HG03103 (cell line): ENCODE results near the gene KLF15.

Experiments
- ATAC-seq: cut with Tn5 transposase; IDR thresholded peaks from one replicate; pipeline ENCODE4 v1.9.1; 2021; ENCODE audit warnings: low read depth; ENCODE audit not compliant: unreplicated experiment

Gene KLF15

GRCh38 chr3:126389794-126390146 is 32.6 kb upstream of the KLF15 start:
- ATAC-seq, result no peak

GRCh38 chr3:126389112-126389793 is 32.0 kb upstream of the KLF15 start:
- peak; percentile 83 for ATAC-seq

GRCh38 chr3:126381966-126382365 is 24.8 kb upstream of the KLF15 start:
- no peak for ATAC-seq

- no peak for ATAC-seq
Observed at GRCh38 chr3:126380011-126380768, 23.0 kb upstream of the KLF15 start.

GRCh38 chr3:126378341-126378751 is 21.1 kb upstream of the KLF15 start:
- ATAC-seq, result no peak

GRCh38 chr3:126377211-126377610 is 20.0 kb upstream of the KLF15 start:
- ATAC-seq, result no peak

GRCh38 chr3:126376444-126376843 is 19.2 kb upstream of the KLF15 start:
- no peak for ATAC-seq

GRCh38 chr3:126375835-126376331 is 18.7 kb upstream of the KLF15 start:
- ATAC-seq, result no peak

- ATAC-seq, result no peak
Observed at GRCh38 chr3:126373682-126374601, 16.7 kb upstream of the KLF15 start.

GRCh38 chr3:126373146-126373613 is 16.0 kb upstream of the KLF15 start:
- ATAC-seq, result no peak

GRCh38 chr3:126372413-126373145 is 15.4 kb upstream of the KLF15 start:
- ATAC-seq, result no peak

- no peak for ATAC-seq
Observed at GRCh38 chr3:126371096-126371705, 14.0 kb upstream of the KLF15 start.

- ATAC-seq, result no peak
Observed at GRCh38 chr3:126370606-126371005, 13.4 kb upstream of the KLF15 start.

GRCh38 chr3:126370055-126370454 is 12.8 kb upstream of the KLF15 start:
- ATAC-seq, result no peak

GRCh38 chr3:126369490-126369889 is 12.3 kb upstream of the KLF15 start:
- no peak for ATAC-seq

GRCh38 chr3:126367316-126367805 is 10.2 kb upstream of the KLF15 start:
- ATAC-seq, result no peak

- ATAC-seq, result no peak
Observed at GRCh38 chr3:126365351-126366277, 8.4 kb upstream of the KLF15 start.

GRCh38 chr3:126364731-126365301 is 7.6 kb upstream of the KLF15 start:
- ATAC-seq, result no peak
